Sciatic nerve (tissue), 2 donors: ENCODE results near the gene CPHXL2. TPM values are rescaled to one million over a fixed set of nuclear protein-coding genes. Genes with fewer than 3 reads are reported as not detected.

Experiments
- ATAC-seq: fragments of 200-7000 bp; cut with Tn5 transposase; one replicate; pipeline ENCODE4 v1.9.1; 2020; ENCODE audit warnings: mild to moderate bottlenecking, moderate library complexity
- DNase-seq: peaks from one replicate; pipeline ENCODE4 v3.0.0-alpha.2; 2020; ENCODE audit warnings: low spot score
- intact Hi-C: fragments of 100-400 bp; cut with DNase I; formaldehyde crosslinking; loops from one replicate; pipeline ENCODE4 v1.14.2; 2022
- total RNA-seq: library from RNA; stranded (reverse); fragmentation: NEBNext Ultra II Directional; extraction: Animal tissue kit (Norgen Biotek cat#: 25700); gene quantifications from one replicate; pipeline ENCODE4 v1.2.1, GENCODE V29; 2021
- donor health status: DM: no; HTN: no; CAD: no.
- donor health status: DM: no; HTN: no; CAD: no.

Gene CPHXL2
- total RNA-seq, 1 donor from 2014 or later = not detected

DNA sequence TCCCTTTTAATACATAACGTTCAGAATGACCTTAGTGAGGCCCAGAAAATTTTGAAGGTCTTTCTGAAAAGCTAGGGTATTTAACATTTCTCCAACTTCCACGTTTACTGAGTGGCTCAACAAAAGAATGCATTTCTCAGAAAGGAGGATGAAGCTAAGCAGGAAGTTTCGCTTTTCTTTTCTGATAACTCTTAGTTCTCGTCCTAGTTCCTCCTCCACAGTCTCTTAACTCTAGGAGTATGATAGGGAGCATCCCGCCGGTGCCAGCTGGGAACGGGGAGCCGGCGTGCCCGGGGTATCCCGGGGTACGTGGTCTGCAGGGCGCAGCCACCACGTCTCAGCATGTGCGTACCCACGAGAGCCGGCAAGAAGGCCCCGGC, 29.7 kb downstream of the CPHXL2 start:
- peak; percentile 59 for ATAC-seq
- intact Hi-C loops = no loop called here

DNA sequence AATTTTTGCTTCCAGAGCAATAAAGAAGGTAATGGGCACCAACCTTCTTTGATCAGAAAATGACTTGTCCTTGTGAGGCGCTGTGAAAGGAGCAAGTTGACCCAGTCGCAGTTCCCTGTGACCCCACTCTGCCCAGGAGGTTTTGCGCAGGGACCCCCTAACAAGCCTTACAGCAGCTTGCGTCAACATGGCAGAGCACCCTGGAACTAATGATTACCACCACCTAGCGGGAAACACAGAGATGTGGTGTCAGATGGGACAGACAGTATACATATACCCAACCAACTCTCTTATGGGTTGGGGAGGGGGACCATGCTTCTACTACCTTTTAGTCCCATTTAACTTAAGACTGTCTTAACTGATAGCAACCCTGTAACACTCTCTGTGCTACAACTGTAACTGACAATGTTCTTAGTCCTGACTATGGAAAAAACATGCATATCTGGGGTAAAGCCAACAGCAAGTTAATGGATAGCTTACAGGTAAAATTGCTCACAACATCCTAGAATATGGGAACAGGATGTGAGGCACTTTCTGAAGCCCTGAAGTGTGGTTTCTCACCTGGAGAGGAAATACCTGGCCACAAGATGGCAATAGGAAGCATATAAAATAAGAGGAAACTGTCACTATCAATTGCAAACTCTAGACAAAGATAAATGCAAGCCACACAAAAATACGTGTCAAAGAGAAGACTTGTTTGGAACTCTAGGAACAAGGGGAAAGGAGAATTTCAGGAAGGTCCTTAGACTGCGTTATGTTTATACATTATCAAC, 32.4 kb downstream of the CPHXL2 start:
- no peak for ATAC-seq
- DNase-seq = no peak
- intact Hi-C loops = no loop called here

More for the DNA sequence above, 29.7 kb downstream of the CPHXL2 start:
- no peak for DNase-seq

DNA sequence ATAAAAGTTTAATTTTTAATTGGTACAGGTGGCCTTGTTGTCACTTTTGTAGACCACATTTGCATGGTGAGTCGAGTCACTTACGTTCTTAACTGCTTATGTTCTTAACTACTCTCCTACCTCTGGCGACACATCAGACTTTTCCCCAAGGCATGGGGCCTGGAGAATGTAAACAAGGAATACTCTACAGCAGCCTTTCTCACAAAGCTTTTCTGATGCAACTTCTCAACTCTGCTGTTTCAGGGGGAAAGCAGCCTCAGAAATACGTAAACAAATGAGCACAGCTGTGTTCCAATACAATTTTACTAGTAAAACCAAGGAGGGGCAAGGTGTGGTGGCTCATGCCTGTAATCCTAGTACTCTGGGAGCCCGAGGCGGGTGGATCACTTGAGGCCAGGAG, 36.2 kb downstream of the CPHXL2 start:
- no peak for ATAC-seq
- DNase-seq = no peak
- intact Hi-C loops = no loop called here

DNA sequence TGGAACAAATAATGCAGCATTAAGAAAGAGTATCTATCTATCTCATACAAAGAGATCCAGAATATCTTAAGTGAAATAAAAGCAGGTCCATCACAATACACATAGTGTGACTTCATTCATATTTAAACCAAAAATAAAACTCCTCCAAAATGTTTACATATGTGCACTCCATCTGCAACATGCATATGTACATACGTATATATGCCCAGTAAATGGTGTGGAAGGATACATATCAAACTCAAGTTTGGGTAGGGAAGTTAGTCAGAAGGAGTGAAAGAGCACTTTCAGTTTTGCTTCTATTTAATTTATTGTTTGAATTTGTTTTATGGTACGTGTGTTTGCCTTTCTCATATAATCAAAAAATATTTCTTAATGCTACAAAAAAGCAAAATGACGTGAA, 41.8 kb downstream of the CPHXL2 start:
- ATAC-seq (no peak), DNase-seq (no peak)
- intact Hi-C loops = no loop called here

DNA sequence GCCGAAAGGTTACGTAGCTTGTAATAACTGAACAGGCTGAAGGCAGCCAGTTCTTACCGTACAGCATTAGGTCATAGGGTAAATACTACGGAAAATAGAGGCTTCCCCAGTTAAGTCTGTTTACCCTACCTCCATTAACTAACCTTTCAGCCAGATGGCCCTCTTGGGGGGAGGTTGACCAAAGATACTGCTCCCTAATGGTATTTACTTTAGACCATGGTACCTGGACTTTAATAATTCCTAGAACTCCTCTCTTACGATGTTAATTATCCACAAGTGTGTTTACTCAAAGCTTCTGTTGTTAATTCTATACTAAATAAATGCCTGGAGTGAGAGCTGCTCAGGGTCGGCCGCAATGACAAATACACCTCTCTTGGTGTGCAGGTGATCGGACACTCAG, 44.0 kb downstream of the CPHXL2 start:
- DNase-seq (no peak), ATAC-seq (no peak)
- intact Hi-C loops = no loop called here

DNA sequence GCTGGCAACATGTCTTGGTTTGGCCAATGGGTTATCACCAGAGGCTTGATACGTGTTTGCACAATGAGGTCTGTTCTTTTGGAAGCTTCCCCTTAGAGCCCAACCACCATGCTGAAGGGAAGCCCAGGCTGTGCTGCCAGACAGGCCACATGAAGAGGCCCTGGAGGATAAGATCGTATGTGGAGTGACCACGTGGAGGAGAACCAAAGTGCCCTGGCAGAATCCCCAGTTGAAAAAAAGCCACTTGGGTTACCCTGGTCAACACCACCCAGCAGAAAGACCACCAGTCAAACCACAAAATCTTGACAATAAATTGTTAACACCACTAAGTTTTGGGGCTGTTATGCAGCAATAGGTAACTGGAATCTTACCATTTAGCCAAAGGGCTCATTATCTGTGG, 46.8 kb downstream of the CPHXL2 start:
- ATAC-seq = no peak
- intact Hi-C loops = no loop called here
- DNase-seq = no peak

DNA sequence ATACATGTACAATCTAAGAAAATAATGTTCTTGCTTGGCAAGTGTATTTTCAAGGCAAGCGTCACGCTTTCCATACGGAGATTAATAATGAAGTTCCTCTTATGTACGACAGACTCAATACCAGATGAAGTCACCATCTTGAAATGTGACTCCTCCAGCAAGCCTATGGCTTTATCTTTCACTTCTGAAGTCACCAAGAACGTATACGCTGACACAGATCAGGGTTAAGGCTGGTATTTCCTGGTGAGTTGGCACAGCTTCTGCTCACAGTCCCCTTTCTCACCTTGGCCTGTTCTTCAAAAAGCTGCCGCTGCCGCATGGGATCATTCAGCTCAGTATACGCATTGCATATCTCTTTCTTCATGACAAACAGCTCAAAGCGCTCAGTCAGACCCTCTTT, 47.7 kb downstream of the CPHXL2 start:
- intact Hi-C loops = no loop called here
- DNase-seq = no peak
- no peak for ATAC-seq

DNA sequence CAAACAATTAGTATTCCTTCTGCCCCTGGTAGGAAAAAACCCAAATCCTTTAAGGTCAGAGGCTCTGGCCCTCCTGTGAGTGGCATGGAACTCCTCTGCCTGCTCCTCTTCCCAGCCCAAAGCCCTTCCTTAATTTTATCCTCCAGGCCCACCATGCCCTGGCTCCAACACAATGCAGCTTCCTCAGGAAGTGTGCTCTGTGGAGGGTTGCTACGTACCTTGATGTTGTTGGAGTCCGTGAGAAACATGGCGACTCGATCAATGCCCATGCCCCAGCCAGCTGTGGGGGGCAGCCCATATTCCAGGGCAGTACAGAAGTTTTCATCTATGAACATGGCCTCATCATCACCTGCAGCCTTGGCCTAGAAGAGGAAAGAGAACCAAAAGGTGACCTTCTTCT, 48.5 kb downstream of the CPHXL2 start:
- ATAC-seq = no peak
- intact Hi-C loops = no loop called here
- no peak for DNase-seq

DNA sequence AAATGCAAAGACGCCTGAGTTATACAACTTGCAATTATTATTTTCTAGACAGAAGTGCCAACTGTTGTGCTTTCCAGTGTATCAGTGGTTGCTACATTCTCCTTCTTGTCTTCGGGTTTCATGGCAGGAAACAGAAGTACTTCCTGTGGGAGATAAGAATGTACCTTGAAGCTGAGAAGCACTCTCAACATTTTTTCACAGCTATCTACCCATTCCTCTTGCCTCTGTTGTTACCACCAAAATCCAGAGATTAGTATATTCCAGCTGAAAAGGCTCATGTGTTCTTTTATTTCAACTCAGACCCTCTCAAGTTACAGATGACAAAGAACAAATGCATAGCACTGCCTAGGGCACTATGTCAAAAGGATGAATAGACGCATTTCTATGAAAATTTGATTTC, 49.0 kb downstream of the CPHXL2 start:
- DNase-seq = no peak
- no peak for ATAC-seq
- intact Hi-C loops = no loop called here

DNA sequence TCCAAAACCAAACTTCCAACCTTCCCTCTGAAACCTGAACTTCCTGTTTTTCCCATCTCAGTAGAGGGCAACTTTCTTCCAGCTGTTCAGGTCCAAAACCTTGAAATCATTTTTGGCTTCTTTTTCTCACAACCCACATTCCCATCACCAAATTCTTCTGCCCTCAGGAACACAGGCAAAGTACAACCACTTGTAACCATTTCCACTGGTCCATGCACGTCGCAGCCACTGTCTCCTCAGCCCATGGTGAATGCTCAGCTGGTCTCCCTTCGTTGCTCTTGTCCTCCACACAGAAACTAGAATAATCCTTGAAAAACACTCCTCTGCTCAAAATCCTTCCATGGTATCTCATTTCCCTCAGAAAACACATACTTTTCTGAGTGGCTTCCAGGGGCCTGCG, 50.0 kb downstream of the CPHXL2 start:
- intact Hi-C loops = no loop called here
- ATAC-seq (no peak), DNase-seq (no peak)

DNA sequence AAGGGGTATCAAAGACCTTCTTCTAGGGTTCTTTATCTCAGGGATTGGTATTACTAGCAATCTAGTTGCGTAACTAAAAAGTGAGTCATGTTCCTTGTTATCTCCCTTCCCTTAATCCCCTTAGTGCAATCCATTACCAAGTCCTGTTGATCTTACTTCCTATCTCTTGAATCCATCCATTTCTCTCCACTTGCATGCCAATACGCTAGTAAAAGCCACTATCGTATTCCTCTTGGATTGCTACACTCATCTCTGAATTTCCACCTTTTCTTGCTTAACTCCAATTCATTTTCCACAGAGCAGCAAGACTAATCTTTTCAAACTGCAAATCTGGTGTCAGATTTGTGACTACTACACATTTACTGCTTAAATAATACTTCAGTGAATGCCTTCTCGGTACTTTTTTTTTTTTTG, 51.9 kb downstream of the CPHXL2 start:
- no peak for ATAC-seq
- intact Hi-C loops = no loop called here

DNA sequence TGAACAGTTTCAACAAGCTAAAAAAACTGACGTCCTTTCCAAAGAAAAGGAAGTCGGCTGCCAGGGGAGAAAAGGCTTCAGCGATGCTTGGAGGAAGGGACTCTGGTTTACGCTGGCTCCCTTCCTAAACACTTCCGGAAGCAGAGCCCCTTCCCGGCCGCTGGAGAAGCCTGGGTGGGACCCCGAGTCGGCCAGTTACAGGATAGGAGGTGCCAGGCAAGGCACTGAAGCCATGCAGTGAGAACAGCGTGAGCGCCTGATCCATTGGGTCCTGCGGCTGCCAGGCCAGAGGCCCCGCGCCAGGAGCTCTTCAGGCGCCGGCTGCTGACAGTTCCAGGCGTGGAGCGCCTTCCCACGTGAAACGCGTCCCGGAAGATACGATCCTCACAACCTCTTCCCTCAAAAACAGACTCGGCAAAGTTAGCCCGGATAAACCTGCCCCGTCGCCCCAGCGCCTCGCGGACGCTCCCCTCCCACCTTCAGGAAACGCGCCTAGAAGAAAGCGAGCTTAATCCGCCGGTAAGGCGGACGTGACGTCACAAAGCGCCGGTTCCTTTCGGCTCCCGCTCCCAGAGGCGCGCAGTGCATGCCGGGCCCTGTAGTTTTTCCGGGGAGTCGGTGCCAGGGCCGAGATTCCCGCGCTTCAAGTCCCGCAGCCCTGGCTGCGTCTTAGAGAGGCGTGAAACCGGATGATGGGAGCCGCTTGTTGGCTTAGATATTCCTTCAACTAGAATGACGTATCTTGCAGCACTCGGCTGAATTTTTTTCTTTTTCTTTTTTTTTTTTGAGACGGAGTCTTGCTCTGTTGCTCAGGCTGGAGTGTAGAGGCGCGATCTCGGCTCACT, 53.8 kb downstream of the CPHXL2 start, which contains the start of gene ADAT1:
ADAT1 (minus strand) TSS at position 521 of the 845 bp plus-strand sequence. CDS start 2,482 bp downstream, outside the sequence.
- ATAC-seq (peak; percentile 99), DNase-seq (peak; percentile 99)
- intact Hi-C loops = no loop called here

More for the DNA sequence above, 51.9 kb downstream of the CPHXL2 start:
- DNase-seq = no peak

DNA sequence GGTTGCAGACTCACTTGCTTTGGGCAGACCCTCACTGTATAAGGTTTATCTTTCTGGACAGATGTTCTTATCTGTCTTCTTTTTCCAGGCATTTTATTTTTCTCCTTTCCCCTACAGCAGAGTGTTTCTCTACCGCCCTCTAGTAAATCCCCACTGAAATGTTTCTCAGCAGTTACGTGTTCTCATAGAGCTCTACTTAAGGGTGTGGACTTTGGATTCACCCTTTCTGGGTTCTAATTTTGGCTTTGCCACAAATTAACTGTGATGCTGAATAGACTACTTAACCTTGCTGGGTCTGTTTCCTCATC, 55.7 kb downstream of the CPHXL2 start:
- intact Hi-C loops = no loop called here
- ATAC-seq = no peak
- no peak for DNase-seq

DNA sequence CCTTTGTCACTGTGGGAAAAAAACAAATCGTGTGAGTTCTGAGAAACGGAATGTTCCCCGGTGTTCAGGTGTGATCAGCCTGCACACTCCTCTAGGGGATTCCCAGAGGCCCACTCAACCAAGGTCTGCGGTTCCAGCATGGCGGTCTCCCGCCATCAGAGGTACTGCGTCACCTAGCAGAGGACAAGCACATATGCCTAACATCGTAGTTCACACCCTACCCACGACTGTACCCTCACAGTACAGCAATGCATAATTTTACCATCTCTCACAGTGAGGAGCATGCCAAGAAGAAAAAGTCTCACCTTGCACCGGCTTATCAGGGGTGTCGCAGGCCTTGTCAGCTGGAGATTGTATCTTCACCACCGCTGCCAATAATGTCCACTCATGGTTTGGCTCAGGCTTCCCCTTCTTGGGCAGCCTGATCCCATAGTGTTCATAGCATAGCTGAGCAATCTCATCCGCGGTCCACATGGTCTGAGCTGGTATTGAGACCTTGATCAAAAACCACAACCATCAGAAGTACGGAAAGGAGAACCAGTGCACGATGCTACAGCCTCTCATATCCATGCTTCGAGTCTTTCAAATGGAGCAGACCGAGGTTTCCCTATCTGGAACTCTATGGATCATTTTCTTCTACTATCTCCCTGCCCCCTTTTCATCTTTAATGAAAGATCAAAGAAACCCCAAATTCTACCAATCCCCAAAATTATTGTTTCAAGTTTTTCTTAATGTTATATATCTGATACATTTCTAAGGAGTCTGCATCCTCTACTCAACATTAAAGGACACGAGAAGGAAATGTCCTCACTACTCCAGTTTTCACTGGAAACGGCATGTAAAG, 56.3 kb downstream of the CPHXL2 start:
- DNase-seq (no peak), ATAC-seq (no peak)
- intact Hi-C loops = no loop called here

DNA sequence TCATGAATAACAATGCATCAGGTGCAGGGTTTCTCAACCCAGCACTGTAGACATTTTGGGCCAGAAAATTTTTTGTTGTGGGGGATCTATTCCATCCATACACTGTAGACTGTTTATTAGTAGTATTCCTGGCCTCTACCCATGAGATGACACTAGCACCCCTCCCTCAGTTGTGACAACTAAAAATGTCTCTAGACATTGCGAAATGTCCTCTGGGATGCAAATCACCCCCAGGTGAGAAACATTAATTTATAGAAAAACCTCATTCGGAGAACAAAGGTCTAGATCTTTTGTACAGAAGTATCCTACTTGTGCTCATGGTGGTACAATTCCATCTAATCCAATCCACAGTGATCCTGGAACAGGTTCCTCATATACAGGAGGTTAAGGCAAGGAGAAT, 58.0 kb downstream of the CPHXL2 start:
- intact Hi-C loops = no loop called here

DNA sequence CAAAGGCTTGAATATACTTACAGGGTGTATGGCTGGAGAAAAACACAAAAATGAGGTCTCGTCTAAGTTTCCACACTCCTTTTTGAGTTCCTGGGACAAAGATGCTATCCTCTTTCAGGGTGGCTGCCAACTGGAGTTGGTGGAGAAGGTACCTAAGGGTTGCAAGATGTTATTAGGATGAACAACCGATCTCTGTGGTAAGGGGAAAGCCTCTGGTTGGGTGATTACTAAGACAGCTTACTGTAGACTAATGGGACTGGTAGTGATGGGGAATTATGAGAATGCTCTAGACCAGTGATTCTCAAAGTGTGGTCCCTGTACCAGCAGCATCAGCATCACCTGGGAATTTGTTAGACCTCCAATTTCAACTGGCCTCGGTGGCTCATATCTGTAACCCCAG, 59.7 kb downstream of the CPHXL2 start:
- intact Hi-C loops = no loop called here
- DNase-seq = no peak
- ATAC-seq = no peak

More for the DNA sequence above, 58.0 kb downstream of the CPHXL2 start:
- no peak for ATAC-seq
- no peak for DNase-seq

DNA sequence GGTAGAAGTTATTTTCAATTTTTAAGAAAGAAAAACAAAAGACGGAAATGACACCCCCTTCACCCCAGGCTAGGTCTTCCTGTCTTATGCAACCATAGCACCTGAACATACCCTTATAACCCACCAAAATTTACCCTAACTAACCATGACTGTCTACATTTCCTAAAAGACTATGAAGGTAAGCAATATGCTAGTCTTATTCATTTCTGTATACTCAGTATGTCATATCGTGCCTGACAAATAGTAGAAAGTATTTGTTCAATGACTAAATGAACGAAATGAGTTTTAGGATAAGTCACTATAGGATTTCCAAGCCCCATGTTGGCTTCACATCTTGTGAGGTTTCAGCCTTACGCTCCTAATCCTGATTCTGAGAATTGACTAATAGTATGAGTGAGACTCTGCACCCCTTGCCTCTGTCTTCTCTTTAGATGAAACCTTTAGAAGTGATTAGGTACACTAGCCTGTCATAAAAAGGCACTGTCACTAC, 60.2 kb downstream of the CPHXL2 start:
- ATAC-seq = no peak
- no peak for DNase-seq
- intact Hi-C loops = no loop called here

DNA sequence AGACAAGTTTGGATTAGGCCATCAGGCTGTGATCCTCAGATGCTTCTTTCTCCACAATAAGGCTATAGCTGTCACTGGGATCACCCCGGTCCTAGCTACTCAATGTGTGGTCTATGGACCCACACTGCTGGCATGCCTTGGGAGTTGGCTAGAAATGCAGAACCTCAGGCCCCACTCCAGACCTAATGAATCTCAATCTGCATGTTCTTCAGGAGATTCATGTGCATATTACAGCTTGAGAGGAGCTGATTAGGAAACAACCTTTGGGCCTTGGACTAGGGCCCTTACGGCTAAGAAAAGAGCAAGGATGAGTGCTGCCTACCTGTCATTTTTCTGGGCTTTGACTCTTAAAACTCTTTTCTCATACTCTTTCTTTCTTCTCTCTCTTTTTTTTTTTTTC, 61.2 kb downstream of the CPHXL2 start:
- DNase-seq = no peak
- intact Hi-C loops = no loop called here
- ATAC-seq = no peak

DNA sequence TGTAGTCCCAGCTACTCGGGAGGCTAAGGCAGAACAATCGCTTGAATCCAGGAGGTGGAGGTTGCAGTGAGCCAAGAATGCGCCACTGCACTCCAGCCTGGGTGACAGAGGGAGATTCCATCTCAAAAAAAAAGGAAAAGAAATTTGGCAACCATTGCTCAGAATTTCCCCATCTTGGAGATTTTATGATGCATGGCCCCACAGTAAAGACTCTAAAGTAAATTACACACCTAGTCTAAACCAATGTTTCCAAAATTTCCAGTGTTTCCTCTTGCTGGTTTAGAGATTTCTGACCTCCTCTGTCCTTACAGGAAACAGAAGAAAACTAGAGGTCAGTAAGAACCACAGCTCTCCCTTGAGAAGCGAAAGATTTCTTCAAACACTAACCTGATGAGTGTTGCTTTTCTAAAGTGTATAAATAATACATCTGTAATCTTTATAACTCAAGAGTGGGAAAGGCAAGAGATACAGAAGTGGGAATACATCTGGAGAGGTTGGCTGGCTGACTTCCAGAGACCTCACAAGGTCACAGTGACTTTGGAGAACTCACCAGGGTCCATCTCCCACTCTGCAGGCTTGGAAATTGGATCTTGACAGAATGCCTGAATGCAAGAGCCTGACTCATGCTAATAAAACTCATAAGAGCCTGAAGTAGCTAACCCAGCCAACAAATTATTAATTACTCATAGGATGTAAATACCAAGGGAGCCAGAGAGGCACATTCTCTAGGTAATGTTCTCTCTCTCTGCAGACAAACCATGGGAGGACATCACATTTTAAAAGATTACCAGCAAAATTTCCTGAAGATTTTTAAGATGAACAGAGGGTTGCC, 62.5 kb downstream of the CPHXL2 start:
- ATAC-seq (no peak), DNase-seq (no peak)
- intact Hi-C loops = no loop called here
